OCI-LY1 (cell line): ENCODE measurements around the gene MYOZ3.

Source experiments
- H2AFZ ChIP-seq: fragments of 200-600 bp; sonication (generic), shearing (Covaris generic); 2 replicates; pipeline ENCODE4 v1.6.0; 2014; ENCODE audit warnings: antibody characterized with exemption, mild to moderate bottlenecking, low read length
- H3F3A ChIP-seq: fragments of 200-600 bp; sonication (generic), shearing (Covaris generic); 2 replicates; pipeline ENCODE4 v1.6.0; 2014; ENCODE audit warnings: mild to moderate bottlenecking, antibody characterized with exemption, low read length, moderate library complexity; ENCODE audit not compliant: insufficient read depth
- H3K27ac ChIP-seq: fragments of 200-600 bp; sonication (generic); 2 replicates; pipeline ENCODE4 v1.5.1; 2014; ENCODE audit warnings: low read length, mixed run types, mild to moderate bottlenecking, low read depth; ENCODE audit not compliant: poor library complexity, severe bottlenecking
- H3K27me3 ChIP-seq: fragments of 200-600 bp; sonication (generic); 2 replicates; pipeline ENCODE4 v1.6.0; 2014; ENCODE audit warnings: antibody characterized with exemption, mild to moderate bottlenecking, low read length, moderate library complexity; ENCODE audit not compliant: insufficient read depth
- H3K36me3 ChIP-seq: fragments of 200-600 bp; sonication (generic); 2 replicates; pipeline ENCODE4 v1.6.1; 2014; ENCODE audit warnings: mild to moderate bottlenecking, antibody characterized with exemption, low read length, moderate library complexity, mixed read lengths; ENCODE audit not compliant: insufficient read depth
- H3K4me1 ChIP-seq: fragments of 200-600 bp; sonication (generic); 2 replicates; pipeline ENCODE4 v1.5.1; 2014; ENCODE audit warnings: mild to moderate bottlenecking, low read length, moderate library complexity; ENCODE audit not compliant: insufficient read depth, severe bottlenecking
- H3K4me2 ChIP-seq: fragments of 200-600 bp; sonication (generic), shearing (Covaris generic); 2 replicates; pipeline ENCODE4 v1.6.1; 2014; ENCODE audit warnings: low read length
- H3K4me3 ChIP-seq: fragments of 200-600 bp; sonication (generic); 2 replicates; pipeline ENCODE4 v1.5.1; 2014; ENCODE audit warnings: low read length, low read depth, mild to moderate bottlenecking, mixed read lengths; ENCODE audit not compliant: poor library complexity, severe bottlenecking
- H3K79me2 ChIP-seq: fragments of 200-600 bp; shearing (Covaris generic); 2 replicates; pipeline ENCODE4 v1.6.1; 2016; ENCODE audit warnings: mixed run types, low read length, mixed read lengths; ENCODE audit not compliant: insufficient read depth
- H3K9ac ChIP-seq: fragments of 200-600 bp; sonication (generic), shearing (Covaris generic); 2 replicates; pipeline ENCODE4 v1.6.1; 2014; ENCODE audit warnings: mild to moderate bottlenecking, low read length, mixed read lengths
- H3K9me2 ChIP-seq: fragments of 200-600 bp; sonication (generic), shearing (Covaris generic); 2 replicates; pipeline ENCODE4 v1.6.1; 2014; ENCODE audit warnings: low read depth, mild to moderate bottlenecking, low read length, mixed read lengths
- H3K9me3 ChIP-seq: fragments of 200-600 bp; shearing (Covaris generic); 2 replicates; pipeline ENCODE4 v1.6.1; 2014; ENCODE audit warnings: low read length, mixed read lengths
- H4K20me1 ChIP-seq: fragments of 200-600 bp; sonication (generic), shearing (Covaris generic); 2 replicates; pipeline ENCODE4 v1.6.0; 2016; ENCODE audit warnings: mild to moderate bottlenecking, low read length; ENCODE audit not compliant: insufficient read depth
- EZH2 ChIP-seq: fragments of 200-600 bp; sonication (generic), shearing (Covaris generic); IDR thresholded peaks from 2 replicates; pipeline ENCODE4 v1.8.0; 2017; ENCODE audit warnings: borderline replicate concordance, mixed run types, mild to moderate bottlenecking, antibody characterized with exemption, low read length, moderate library complexity, mixed read lengths
- TF ChIP-seq, protein P1 (sequence below): fragments of 200-600 bp; sonication (generic), shearing (Covaris generic); IDR thresholded peaks from 2 replicates; pipeline ENCODE4 v1.5.1; 2017; ENCODE audit warnings: mild to moderate bottlenecking, antibody characterized with exemption, low read length, moderate library complexity, mixed read lengths

The MYOZ3 gene

DNA sequence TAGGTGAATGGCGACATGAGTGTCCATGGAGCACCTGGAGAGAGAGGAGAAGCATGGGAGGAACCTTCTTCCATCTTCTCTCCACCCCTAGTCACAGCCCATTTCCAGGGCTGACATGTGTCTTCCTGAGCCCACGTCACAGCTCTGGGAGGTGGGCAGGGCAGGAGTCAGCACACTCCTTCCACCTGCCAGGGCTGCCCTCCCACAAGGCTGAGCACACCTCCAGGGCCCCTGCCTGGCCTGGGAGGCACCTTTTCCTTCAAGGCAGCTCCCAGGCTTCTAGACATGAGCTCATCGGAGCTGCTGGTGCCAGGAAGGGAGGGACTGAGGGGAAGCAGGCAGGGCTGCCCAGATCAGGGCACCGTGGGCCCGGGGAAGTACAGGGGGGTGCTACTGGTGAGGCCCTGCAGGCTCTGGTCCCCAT is 34.2 kb upstream of the MYOZ3 start:
- Histone ChIP-seq H2AFZ (no peak overlapping the region), H3K9me2 (no peaks in the 10 kb centered on the region), H3K36me3 (no peaks in the 10 kb centered on the region), H4K20me1 (no peaks in the 10 kb centered on the region), H3K4me2 (no peak overlapping the region), H3K4me1 (peaks cover 4% of the 10 kb centered on the region), H3K79me2 (no peaks in the 10 kb centered on the region), H3K9ac (no peak overlapping the region), H3K27ac (no peak overlapping the region), H3F3A (no peaks in the 10 kb centered on the region), H3K9me3 (no peaks in the 10 kb centered on the region), H3K27me3 (peaks cover 7% of the 10 kb centered on the region; the same call in 1 of the 2 replicates), H3K4me3 (no peak overlapping the region)
- TF ChIP-seq, protein P1, sequence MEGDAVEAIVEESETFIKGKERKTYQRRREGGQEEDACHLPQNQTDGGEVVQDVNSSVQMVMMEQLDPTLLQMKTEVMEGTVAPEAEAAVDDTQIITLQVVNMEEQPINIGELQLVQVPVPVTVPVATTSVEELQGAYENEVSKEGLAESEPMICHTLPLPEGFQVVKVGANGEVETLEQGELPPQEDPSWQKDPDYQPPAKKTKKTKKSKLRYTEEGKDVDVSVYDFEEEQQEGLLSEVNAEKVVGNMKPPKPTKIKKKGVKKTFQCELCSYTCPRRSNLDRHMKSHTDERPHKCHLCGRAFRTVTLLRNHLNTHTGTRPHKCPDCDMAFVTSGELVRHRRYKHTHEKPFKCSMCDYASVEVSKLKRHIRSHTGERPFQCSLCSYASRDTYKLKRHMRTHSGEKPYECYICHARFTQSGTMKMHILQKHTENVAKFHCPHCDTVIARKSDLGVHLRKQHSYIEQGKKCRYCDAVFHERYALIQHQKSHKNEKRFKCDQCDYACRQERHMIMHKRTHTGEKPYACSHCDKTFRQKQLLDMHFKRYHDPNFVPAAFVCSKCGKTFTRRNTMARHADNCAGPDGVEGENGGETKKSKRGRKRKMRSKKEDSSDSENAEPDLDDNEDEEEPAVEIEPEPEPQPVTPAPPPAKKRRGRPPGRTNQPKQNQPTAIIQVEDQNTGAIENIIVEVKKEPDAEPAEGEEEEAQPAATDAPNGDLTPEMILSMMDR: no peak
- no peak for TF ChIP-seq EZH2

DNA sequence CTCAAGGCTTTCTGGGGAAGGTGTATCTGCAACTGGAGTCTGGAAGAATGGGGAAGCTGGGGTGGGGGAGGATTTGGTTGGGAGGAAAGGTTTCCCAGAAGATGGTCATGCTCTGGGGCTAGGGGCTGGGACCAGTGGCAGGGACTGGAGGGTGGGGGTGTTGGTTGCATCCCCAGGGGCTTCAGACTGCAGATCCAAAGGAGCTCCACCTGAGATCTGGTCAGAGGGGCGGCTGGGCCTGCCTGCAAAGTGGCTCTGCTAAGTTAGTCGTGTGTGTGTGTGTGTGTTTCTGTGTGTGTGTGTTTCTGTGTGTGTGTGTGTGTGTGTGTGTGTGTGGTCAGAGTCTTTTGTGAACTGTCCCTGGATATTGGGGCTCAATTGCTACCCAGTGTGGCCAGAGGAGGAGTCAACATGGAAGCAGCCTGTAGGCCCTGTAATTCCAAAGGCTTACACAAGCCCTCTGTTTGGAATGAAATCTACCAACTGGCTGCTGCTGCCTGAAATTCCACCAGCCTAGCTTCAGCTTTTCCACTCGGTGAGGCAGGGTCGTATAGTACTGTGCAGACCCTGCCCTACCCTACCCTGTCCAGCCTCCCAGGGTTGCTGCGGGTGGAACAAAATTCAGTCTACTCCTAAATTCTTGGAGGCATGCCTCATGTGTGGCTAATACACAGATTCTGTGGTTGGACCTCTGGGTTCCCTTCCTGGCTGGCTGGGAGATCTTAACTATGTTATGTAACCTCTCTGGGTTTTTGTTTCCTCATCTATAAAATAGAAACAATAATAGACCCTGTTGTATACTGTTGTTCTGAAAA is 33.1 kb upstream of the MYOZ3 start:
- Histone ChIP-seq H2AFZ (no peak overlapping the region), H3K9me2 (no peaks in the 10 kb centered on the region), H3K4me1 (peaks cover 4% of the 10 kb centered on the region), H3K27ac (no peak overlapping the region), H3K4me3 (no peak overlapping the region), H3K36me3 (no peaks in the 10 kb centered on the region), H3F3A (no peaks in the 10 kb centered on the region), H3K4me2 (no peak overlapping the region), H3K27me3 (peaks cover 7% of the 10 kb centered on the region; the same call in 1 of the 2 replicates), H3K79me2 (no peaks in the 10 kb centered on the region), H3K9me3 (no peaks in the 10 kb centered on the region), H4K20me1 (no peaks in the 10 kb centered on the region), H3K9ac (no peak overlapping the region)
- TF ChIP-seq EZH2: no peak
- TF ChIP-seq, protein P1: no peak

DNA sequence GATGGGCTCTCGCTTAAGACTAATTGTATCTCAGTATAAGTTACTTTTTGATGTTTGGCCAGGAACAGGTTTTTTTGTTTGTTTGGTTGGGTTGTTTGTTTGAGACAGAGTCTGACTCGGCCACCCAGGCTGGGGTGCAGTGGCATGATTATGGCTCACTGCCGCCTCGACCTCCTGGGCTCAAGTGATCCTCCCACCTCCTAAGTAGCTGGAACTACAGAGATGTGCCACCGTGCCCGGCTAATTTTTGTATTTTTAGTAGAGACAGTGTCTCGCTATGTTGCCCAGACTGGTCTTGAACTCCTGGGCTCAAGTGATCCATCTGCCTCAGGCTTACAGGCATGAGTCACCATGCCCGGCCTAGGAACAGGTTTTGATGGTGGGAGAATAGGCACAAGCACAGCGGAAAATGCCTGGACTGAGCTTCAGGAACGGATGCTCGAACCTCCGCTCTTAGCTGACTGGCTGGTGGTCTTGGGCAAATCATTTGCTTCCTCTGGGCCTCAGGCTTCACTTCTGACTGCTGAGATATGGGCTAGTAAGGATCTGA is 32.0 kb upstream of the MYOZ3 start:
- no peak for TF ChIP-seq EZH2
- TF ChIP-seq, protein P1: no peak

More for the DNA sequence above, 32.0 kb upstream of the MYOZ3 start:
- H3K4me1 ChIP-seq: peaks cover 4% of the 10 kb centered on the region
- no peak overlapping the region for H3K4me2 ChIP-seq
- no peaks in the 10 kb centered on the region for H3K79me2 ChIP-seq
- H3K27me3 ChIP-seq: 0 out of 2 replicates have a peak, but pooled peaks cover 4% of the 10 kb centered on the region
- H4K20me1 ChIP-seq: no peaks in the 10 kb centered on the region
- no peak overlapping the region for H3K4me3 ChIP-seq
- H3K27ac ChIP-seq: no peak overlapping the region
- H2AFZ ChIP-seq: no peak overlapping the region
- no peaks in the 10 kb centered on the region for H3K9me3 ChIP-seq
- H3K36me3 ChIP-seq: no peaks in the 10 kb centered on the region
- H3K9me2 ChIP-seq: no peaks in the 10 kb centered on the region
- no peak overlapping the region for H3K9ac ChIP-seq
- H3F3A ChIP-seq: no peaks in the 10 kb centered on the region
